ENCODE results near the gene ANKRD11.

DNA sequence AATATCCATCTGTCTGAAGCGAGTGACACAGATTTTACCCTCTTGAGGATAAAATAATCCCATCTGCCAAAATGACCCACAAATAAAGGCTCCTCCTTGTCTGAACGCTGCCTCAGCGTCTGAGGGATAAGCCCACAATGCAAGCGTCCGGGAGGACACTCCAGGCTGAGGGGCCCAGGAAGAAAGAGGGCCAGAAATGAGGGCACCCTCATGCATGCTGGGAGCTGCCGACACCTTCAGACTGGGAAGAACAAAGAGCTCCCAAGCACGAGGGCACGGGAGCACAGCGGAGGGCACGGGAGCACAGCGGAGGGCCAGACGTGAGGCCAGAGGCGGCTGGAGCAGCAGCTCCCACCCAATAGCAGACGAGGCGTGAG is 145.9 kb downstream of the ANKRD11 start:
- TF ChIP-seq, protein P1, sequence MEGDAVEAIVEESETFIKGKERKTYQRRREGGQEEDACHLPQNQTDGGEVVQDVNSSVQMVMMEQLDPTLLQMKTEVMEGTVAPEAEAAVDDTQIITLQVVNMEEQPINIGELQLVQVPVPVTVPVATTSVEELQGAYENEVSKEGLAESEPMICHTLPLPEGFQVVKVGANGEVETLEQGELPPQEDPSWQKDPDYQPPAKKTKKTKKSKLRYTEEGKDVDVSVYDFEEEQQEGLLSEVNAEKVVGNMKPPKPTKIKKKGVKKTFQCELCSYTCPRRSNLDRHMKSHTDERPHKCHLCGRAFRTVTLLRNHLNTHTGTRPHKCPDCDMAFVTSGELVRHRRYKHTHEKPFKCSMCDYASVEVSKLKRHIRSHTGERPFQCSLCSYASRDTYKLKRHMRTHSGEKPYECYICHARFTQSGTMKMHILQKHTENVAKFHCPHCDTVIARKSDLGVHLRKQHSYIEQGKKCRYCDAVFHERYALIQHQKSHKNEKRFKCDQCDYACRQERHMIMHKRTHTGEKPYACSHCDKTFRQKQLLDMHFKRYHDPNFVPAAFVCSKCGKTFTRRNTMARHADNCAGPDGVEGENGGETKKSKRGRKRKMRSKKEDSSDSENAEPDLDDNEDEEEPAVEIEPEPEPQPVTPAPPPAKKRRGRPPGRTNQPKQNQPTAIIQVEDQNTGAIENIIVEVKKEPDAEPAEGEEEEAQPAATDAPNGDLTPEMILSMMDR (conservative IDR thresholded peaks at IDR 0.05; ENCODE audit: low read length), result no peak
- no peak for TF ChIP-seq EZH2phosphoT487 (IDR thresholded peaks at IDR 0.05; ENCODE audit: borderline replicate concordance)

Measured in Loucy (cell line).